Nephron (organoid): ENCODE results near the gene PLA2G7.
"Not testable (repeated sequence)": the region's sequence is repeated elsewhere in the genome, so short reads cannot be mapped to it uniquely, and the experiment has no call there.

Source experiments
- H3K27ac Mint-ChIP-seq, 3 experiments: 2 replicates each; pipeline ENCODE4 v1.8.0; 2020; ENCODE audit warnings: mixed read lengths in 3 of 3, mild to moderate bottlenecking in 2 of 3, moderate library complexity in 1 of 3
- H3K27me3 Mint-ChIP-seq: 2 replicates; pipeline ENCODE4 v1.8.0; 2021; ENCODE audit warnings: low read depth, mild to moderate bottlenecking, moderate library complexity, mixed read lengths
- H3K36me3 Mint-ChIP-seq: 2 replicates; pipeline ENCODE4 v1.8.0; 2020; ENCODE audit warnings: low read depth, mixed read lengths
- H3K4me1 Mint-ChIP-seq: 2 replicates; pipeline ENCODE4 v1.8.0; 2020; ENCODE audit warnings: mixed read lengths
- H3K4me3 Mint-ChIP-seq, 3 experiments: 2 replicates each; pipeline ENCODE4 v1.8.0; 2020; ENCODE audit warnings: mild to moderate bottlenecking in 3 of 3, mixed read lengths in 3 of 3, moderate library complexity in 2 of 3
- H3K9me3 Mint-ChIP-seq: 2 replicates; pipeline ENCODE4 v1.8.0; 2020; ENCODE audit warnings: mixed read lengths
- CTCF ChIP-seq, 3 experiments: fragments of 200-600 bp; sonication (generic); IDR thresholded peaks; one replicate each; pipeline ENCODE4 v1.5.0; 2021; ENCODE audit warnings: antibody characterized with exemption in 3 of 3; ENCODE audit not compliant: unreplicated experiment in 3 of 3

PLA2G7 gene

GRCh38 chr6:46751658-46752057 is 16.5 kb upstream of the PLA2G7 start:
- Mint-ChIP-seq H3K4me1 (peaks cover 6% of the 10 kb centered on the region), H3K27me3 (no peaks in the 10 kb centered on the region), H3K9me3 (no peaks in the 10 kb centered on the region), H3K27ac (no peak overlapping the region), H3K4me3 (no peak overlapping the region), H3K36me3 (no peaks in the 10 kb centered on the region)
- TF ChIP-seq CTCF (IDR thresholded peaks at IDR 0.05; ENCODE audit: unreplicated experiment in 3 of 3) = no peak

- peaks cover 7% of the 10 kb centered on the region for H3K27me3 Mint-ChIP-seq
- no peaks in the 10 kb centered on the region for H3K36me3 Mint-ChIP-seq
- no peak for TF ChIP-seq CTCF (IDR thresholded peaks at IDR 0.05; ENCODE audit: unreplicated experiment in 3 of 3)
- H3K9me3 Mint-ChIP-seq = no peaks in the 10 kb centered on the region
- H3K27ac Mint-ChIP-seq = peak overlapping the region in 1 of 3 experiments; percentile 5
- peaks cover 6% of the 10 kb centered on the region for H3K4me1 Mint-ChIP-seq
- H3K4me3 Mint-ChIP-seq = no peak overlapping the region
These were observed 14.6 kb upstream of the PLA2G7 start for GRCh38 chr6:46749731-46750130.

GRCh38 chr6:46748940-46749503 is 13.8 kb upstream of the PLA2G7 start:
- Mint-ChIP-seq H3K4me1 (peaks cover 6% of the 10 kb centered on the region), H3K9me3 (no peaks in the 10 kb centered on the region), H3K4me3 (no peak overlapping the region), H3K27me3 (peaks cover 8% of the 10 kb centered on the region), H3K27ac (no peak overlapping the region), H3K36me3 (no peaks in the 10 kb centered on the region)
- no peak for TF ChIP-seq CTCF (IDR thresholded peaks at IDR 0.05; ENCODE audit: unreplicated experiment in 3 of 3)

GRCh38 chr6:46746696-46747095 is 11.5 kb upstream of the PLA2G7 start, which contains the start of gene ANKRD66:
Gene ANKRD66, plus strand, starts transcription at chr6:46746933. Its CDS starts 5,016 bp downstream, at chr6:46751949.
- TF ChIP-seq CTCF (IDR thresholded peaks at IDR 0.05; ENCODE audit: unreplicated experiment in 3 of 3) = no peak
- Mint-ChIP-seq H3K27ac (no peak within 1 kb of the TSS), H3K4me1 (peaks cover 6% of the 10 kb centered on the region), H3K27me3 (peaks cover 8% of the 10 kb centered on the region), H3K36me3 (no peaks in the 10 kb centered on the region), H3K9me3 (no peaks in the 10 kb centered on the region), H3K4me3 (no peak within 1 kb of the TSS)

- TF ChIP-seq CTCF (IDR thresholded peaks at IDR 0.05; ENCODE audit: unreplicated experiment in 3 of 3) = no peak
These were observed 10.8 kb upstream of the PLA2G7 start for GRCh38 chr6:46745973-46746372.

GRCh38 chr6:46744159-46744725 is 9.1 kb upstream of the PLA2G7 start:
- not testable (repeated sequence) for H3K4me3 Mint-ChIP-seq, H3K4me1 Mint-ChIP-seq, H3K27ac Mint-ChIP-seq, H3K9me3 Mint-ChIP-seq, H3K36me3 Mint-ChIP-seq
- H3K27me3 Mint-ChIP-seq = peaks cover 15% of the 10 kb centered on the region

More at GRCh38 chr6:46745973-46746372, 10.8 kb upstream of the PLA2G7 start:
- Mint-ChIP-seq H3K36me3 (no peaks in the 10 kb centered on the region), H3K27me3 (peaks cover 8% of the 10 kb centered on the region), H3K9me3 (no peaks in the 10 kb centered on the region), H3K4me1 (peaks cover 6% of the 10 kb centered on the region), H3K27ac (no peak overlapping the region), H3K4me3 (no peak overlapping the region)
